Measurements from ENCODE around the gene ATP12A. TPM values are rescaled to one million over a fixed set of nuclear protein-coding genes. Genes with fewer than 3 reads are reported as not detected.
A peak's percentile ranks its signal among the peaks of the same experiment; 100 is the strongest.
"Not testable (repeated sequence)": the region's sequence is repeated elsewhere in the genome, so short reads cannot be mapped to it uniquely, and the experiment has no call there.

The ATP12A gene
- total RNA-seq, 1 donor from 2014 or later: not detected

DNA sequence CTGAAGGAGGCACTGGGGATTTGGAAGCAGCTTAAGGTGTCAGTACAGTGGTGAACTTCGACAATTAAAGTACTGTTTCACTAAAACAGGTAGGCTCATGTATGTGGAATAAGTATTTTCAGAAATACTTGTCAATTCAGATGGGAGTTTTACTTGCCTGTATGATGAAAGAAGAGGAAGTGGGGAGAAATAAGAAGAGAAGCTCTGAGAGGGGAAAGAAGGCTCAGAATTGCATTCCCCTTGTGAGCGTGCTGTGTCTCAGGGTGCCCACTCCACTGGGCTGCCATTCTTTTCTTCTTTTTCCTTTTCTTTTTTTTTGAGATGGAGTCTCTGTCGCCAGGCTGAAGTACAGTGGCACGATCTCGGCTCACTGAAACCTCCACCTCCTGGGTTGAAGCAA lies 45.2 kb downstream of the ATP12A start:
- no peaks in the 10 kb centered on the region for H3K27me3 ChIP-seq
- no peak for DNase-seq (ENCODE audit: low spot score in 2 of 2)
- no peak overlapping the region for H3K4me3 ChIP-seq
- H3K4me1 ChIP-seq: no peaks in the 10 kb centered on the region
- H3K27ac ChIP-seq: no peak overlapping the region
- intact Hi-C loops (cut with DNase I): no loop called here
- TF ChIP-seq, protein P1, sequence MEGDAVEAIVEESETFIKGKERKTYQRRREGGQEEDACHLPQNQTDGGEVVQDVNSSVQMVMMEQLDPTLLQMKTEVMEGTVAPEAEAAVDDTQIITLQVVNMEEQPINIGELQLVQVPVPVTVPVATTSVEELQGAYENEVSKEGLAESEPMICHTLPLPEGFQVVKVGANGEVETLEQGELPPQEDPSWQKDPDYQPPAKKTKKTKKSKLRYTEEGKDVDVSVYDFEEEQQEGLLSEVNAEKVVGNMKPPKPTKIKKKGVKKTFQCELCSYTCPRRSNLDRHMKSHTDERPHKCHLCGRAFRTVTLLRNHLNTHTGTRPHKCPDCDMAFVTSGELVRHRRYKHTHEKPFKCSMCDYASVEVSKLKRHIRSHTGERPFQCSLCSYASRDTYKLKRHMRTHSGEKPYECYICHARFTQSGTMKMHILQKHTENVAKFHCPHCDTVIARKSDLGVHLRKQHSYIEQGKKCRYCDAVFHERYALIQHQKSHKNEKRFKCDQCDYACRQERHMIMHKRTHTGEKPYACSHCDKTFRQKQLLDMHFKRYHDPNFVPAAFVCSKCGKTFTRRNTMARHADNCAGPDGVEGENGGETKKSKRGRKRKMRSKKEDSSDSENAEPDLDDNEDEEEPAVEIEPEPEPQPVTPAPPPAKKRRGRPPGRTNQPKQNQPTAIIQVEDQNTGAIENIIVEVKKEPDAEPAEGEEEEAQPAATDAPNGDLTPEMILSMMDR (IDR thresholded peaks at IDR 0.05): no peak
- no peaks in the 10 kb centered on the region for H3K9me3 ChIP-seq
- H3K36me3 ChIP-seq: no peaks in the 10 kb centered on the region

DNA sequence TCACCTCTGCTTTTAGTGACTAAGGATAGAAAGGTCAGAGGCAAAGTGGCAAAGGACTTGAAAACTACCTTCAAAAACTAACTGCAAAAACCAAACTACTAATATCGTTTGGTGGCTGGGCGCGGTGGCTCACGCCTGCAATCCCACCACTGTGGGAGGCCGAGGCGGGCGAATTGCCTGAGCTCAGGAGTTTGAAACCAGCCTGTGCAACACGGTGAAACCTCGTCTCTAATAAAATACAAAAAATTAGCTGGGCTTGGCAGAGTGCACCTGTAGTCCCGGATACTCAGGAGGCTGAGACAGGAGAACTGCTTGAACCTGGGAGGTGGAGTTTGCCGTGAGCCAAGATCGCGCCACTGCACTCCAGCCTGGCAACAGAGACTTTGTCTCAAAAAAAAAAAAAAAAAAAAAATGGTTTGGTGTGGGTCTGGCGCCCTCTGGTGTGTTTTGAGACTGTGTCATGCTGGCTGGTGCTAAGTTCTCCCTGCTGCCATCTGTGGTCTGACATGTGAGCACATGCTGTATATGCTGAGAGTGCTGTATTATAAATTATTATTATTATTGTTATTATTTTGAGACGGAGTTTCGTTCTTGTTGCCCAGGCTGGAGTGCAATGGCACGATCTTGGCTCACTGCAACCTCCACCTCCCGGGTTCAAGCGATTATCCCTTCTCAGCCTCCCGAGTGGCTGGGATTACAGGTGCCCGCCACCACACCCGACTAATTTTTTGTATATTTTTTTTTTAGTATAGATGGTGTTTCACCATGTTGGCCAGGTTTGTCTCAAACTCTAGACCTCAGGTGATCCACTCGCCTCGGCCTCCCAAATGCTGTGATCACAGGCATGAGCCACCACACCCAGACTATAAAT lies 47.8 kb downstream of the ATP12A start:
- Histone ChIP-seq H3K4me1 (no peaks in the 10 kb centered on the region), H3K27ac (no peak overlapping the region), H3K27me3 (no peaks in the 10 kb centered on the region), H3K4me3 (no peak overlapping the region), H3K36me3 (no peaks in the 10 kb centered on the region), H3K9me3 (no peaks in the 10 kb centered on the region)
- TF ChIP-seq, protein P1 (IDR thresholded peaks at IDR 0.05): peak; percentile 62 to 82 (median 63)
- intact Hi-C loops (cut with DNase I): loop anchor here (1.0 to 2.0 kb wide), 2 partner anchors 44 to 147 kb away; no protein-coding TSS in a partner anchor
- DNase-seq (ENCODE audit: low spot score in 2 of 2): peak in 1 of 2 donors; percentile 73

GRCh38 chr13:24730873-24731567 lies 50.8 kb downstream of the ATP12A start:
- H3K4me1 ChIP-seq; DNase-seq (ENCODE audit: low spot score in 2 of 2); H3K9me3 ChIP-seq; H3K4me3 ChIP-seq; H3K27ac ChIP-seq; H3K27me3 ChIP-seq; H3K36me3 ChIP-seq; intact Hi-C loops (cut with DNase I): not testable (repeated sequence)

DNA sequence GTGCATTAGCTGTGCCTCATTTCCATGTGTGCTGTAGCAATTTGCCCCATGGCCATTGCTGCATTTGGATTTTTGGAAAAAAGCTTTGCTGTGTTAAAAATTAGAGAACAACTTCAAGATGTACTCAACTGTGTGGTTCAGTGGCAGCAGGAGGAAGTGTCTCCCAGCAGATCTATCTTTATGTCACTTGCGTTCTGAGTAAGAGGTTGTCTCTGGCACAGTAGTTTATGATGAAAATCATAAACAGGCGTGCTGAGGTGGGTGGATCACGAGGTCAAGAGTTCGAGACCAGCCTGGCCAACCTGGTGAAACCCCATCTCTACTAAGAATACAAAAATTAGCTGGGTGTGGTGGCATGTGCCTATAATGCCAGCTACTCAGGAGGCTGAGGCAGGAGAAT lies 54.7 kb downstream of the ATP12A start:
- Histone ChIP-seq H3K36me3 (no peaks in the 10 kb centered on the region), H3K4me3 (no peak overlapping the region), H3K4me1 (no peaks in the 10 kb centered on the region), H3K9me3 (no peaks in the 10 kb centered on the region), H3K27ac (no peak overlapping the region), H3K27me3 (no peaks in the 10 kb centered on the region)
- no peak for DNase-seq (ENCODE audit: low spot score in 2 of 2)
- TF ChIP-seq, protein P1 (IDR thresholded peaks at IDR 0.05): no peak
- intact Hi-C loops (cut with DNase I): no loop called here

GRCh38 chr13:24737042-24737441 lies 56.8 kb downstream of the ATP12A start:
- no peaks in the 10 kb centered on the region for H3K9me3 ChIP-seq
- no peak overlapping the region for H3K4me3 ChIP-seq
- no peaks in the 10 kb centered on the region for H3K36me3 ChIP-seq
- H3K27me3 ChIP-seq: no peaks in the 10 kb centered on the region
- TF ChIP-seq, protein P1 (IDR thresholded peaks at IDR 0.05): no peak
- no peak for DNase-seq (ENCODE audit: low spot score in 2 of 2)
- intact Hi-C loops (cut with DNase I): no loop called here
- no peaks in the 10 kb centered on the region for H3K4me1 ChIP-seq
- H3K27ac ChIP-seq: no peak overlapping the region

GRCh38 chr13:24738366-24738847 lies 58.2 kb downstream of the ATP12A start:
- TF ChIP-seq, protein P1 (IDR thresholded peaks at IDR 0.05): no peak
- Histone ChIP-seq H3K4me1 (no peaks in the 10 kb centered on the region), H3K4me3 (no peak overlapping the region), H3K9me3 (no peaks in the 10 kb centered on the region), H3K36me3 (no peaks in the 10 kb centered on the region), H3K27me3 (no peaks in the 10 kb centered on the region), H3K27ac (no peak overlapping the region)
- DNase-seq (ENCODE audit: low spot score in 2 of 2): no peak
- intact Hi-C loops (cut with DNase I): no loop called here

Data from ascending aorta (tissue), 2 donors.